DND-41 (cell line): ENCODE measurements around the gene TUFT1.

Experiments used
- ATAC-seq: fragments of 200-7000 bp; cut with Tn5 transposase; 3 replicates; pipeline ENCODE4 v1.9.1; 2021; ENCODE audit warnings: low read depth; ENCODE audit not compliant: insufficient read depth
- DNase-seq: peaks from one replicate; pipeline ENCODE4 v3.0.0-alpha.2; 2020
- H2AFZ ChIP-seq: 2 replicates; pipeline ENCODE4 v1.6.0; 2012; ENCODE audit warnings: low read depth, low read length
- H3K27ac ChIP-seq: 2 replicates; pipeline ENCODE4 v1.5.1; 2012; ENCODE audit warnings: low read length, inconsistent platforms
- H3K27me3 ChIP-seq: fragments of 200-600 bp; sonication (generic); 2 replicates; pipeline ENCODE4 v1.6.0; 2012; ENCODE audit warnings: low read length, mild to moderate bottlenecking, inconsistent platforms; ENCODE audit not compliant: insufficient read depth, poor library complexity
- H3K36me3 ChIP-seq: 2 replicates; pipeline ENCODE4 v1.5.1; 2012; ENCODE audit warnings: low read length, inconsistent platforms; ENCODE audit not compliant: insufficient read depth
- H3K4me1 ChIP-seq: 2 replicates; pipeline ENCODE4 v1.5.1; 2012; ENCODE audit warnings: mild to moderate bottlenecking, low read length; ENCODE audit not compliant: insufficient read depth
- H3K4me2 ChIP-seq: 2 replicates; pipeline ENCODE4 v1.6.0; 2012; ENCODE audit warnings: mild to moderate bottlenecking, moderate library complexity, low read length, inconsistent platforms; ENCODE audit not compliant: insufficient read depth
- H3K4me3 ChIP-seq, 2 experiments: fragments of 200-600 bp in 1 of 2; shearing (Covaris generic) in 1 of 2; 2 replicates each; pipeline ENCODE4 v1.5.1; 2012 to 2016; ENCODE audit warnings: inconsistent platforms in 2 of 2, low read length in 2 of 2, mild to moderate bottlenecking in 2 of 2, low read depth in 1 of 2, moderate library complexity in 1 of 2
- H3K79me2 ChIP-seq: 2 replicates; pipeline ENCODE4 v1.6.0; 2012; ENCODE audit warnings: low read length, inconsistent platforms; ENCODE audit not compliant: insufficient read depth
- H3K9ac ChIP-seq: 2 replicates; pipeline ENCODE4 v1.6.0; 2012; ENCODE audit warnings: low read depth, mild to moderate bottlenecking, inconsistent platforms, low read length, moderate library complexity
- H3K9me3 ChIP-seq: 2 replicates; pipeline ENCODE4 v1.5.1; 2012; ENCODE audit warnings: low read length, moderate library complexity, mild to moderate bottlenecking, inconsistent platforms; ENCODE audit not compliant: insufficient read depth, severe bottlenecking
- H4K20me1 ChIP-seq: 2 replicates; pipeline ENCODE4 v1.6.0; 2012; ENCODE audit warnings: low read length; ENCODE audit not compliant: insufficient read depth
- EZH2 ChIP-seq: IDR thresholded peaks from 3 replicates; pipeline ENCODE4 v1.6.1; 2012; ENCODE audit warnings: borderline replicate concordance, low read depth, mild to moderate bottlenecking, moderate library complexity, low read length, inconsistent platforms; ENCODE audit not compliant: severe bottlenecking
- TF ChIP-seq, protein P1 (sequence below): IDR thresholded peaks from 2 replicates; pipeline ENCODE4 v1.5.1; 2012; ENCODE audit warnings: borderline replicate concordance, low read length, moderate library complexity, mild to moderate bottlenecking; ENCODE audit not compliant: poor library complexity, severe bottlenecking; ENCODE audit errors: extremely low read depth

The TUFT1 gene

DNA sequence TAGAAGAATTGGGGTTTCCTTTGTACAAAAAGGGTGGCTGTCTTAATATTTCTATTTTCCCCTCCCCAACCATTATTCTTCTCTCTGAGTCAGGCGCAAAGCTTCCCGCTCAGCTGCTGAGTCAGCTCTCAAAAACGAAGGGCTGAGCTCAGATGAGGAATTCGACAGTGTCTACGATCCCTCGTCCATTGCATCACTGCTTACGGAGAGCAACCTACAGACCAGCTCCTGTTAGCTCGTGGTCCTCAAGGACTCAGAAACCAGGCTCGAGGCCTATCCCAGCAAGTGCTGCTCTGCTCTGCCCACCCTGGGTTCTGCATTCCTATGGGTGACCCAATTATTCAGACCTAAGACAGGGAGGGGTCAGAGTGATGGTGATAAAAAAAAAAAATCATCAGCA is 3.0 kb upstream of the TUFT1 start:
- Histone ChIP-seq H3K27ac (no peak overlapping the region), H3K79me2 (no peaks in the 10 kb centered on the region), H4K20me1 (no peaks in the 10 kb centered on the region), H3K27me3 (no peaks in the 10 kb centered on the region), H3K4me2 (no peak overlapping the region), H3K9ac (no peak overlapping the region), H3K9me3 (no peaks in the 10 kb centered on the region), H3K4me3 (no peak overlapping the region), H3K4me1 (no peaks in the 10 kb centered on the region), H3K36me3 (no peaks in the 10 kb centered on the region), H2AFZ (no peak overlapping the region)
- no peak for TF ChIP-seq EZH2
- TF ChIP-seq, protein P1, sequence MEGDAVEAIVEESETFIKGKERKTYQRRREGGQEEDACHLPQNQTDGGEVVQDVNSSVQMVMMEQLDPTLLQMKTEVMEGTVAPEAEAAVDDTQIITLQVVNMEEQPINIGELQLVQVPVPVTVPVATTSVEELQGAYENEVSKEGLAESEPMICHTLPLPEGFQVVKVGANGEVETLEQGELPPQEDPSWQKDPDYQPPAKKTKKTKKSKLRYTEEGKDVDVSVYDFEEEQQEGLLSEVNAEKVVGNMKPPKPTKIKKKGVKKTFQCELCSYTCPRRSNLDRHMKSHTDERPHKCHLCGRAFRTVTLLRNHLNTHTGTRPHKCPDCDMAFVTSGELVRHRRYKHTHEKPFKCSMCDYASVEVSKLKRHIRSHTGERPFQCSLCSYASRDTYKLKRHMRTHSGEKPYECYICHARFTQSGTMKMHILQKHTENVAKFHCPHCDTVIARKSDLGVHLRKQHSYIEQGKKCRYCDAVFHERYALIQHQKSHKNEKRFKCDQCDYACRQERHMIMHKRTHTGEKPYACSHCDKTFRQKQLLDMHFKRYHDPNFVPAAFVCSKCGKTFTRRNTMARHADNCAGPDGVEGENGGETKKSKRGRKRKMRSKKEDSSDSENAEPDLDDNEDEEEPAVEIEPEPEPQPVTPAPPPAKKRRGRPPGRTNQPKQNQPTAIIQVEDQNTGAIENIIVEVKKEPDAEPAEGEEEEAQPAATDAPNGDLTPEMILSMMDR: no peak
- DNase-seq: no peak
- ATAC-seq: no peak

DNA sequence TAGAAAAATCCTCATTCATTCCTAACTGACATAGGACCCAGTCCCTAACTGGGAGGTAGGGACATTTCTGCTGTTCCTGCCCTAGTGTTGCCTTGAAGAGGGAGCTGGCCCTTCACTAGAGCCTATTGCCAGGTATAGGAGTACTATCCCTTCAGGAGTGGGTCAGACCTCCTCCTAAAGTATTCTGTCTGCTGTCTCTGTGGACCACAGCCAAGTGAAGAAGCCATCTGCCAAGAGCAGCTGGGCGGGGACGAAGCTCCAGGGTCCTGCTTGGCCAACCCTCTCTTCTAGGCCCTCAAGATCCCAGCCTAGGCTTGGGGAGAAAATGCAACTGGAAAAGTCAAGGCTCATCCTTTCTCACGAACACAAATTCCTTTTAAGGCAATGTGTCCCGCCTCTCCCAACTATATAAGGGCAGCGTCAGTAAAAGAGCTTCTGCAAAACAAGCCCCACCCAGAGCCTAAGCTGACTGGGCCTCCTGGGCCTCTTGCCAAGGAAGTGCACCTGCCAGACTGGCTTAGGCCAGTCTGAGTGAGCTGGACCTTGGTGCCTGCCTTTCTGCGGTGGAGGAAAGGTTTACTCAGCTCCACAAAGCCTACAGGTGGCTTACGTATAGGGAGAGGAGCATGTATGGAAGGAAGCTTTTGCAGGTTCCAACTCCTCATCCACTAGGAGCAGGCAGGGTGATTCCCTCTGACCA is 638 bp upstream of the TUFT1 start:
- H3K27ac ChIP-seq: no peak overlapping the region
- H3K79me2 ChIP-seq: no peaks in the 10 kb centered on the region
- no peaks in the 10 kb centered on the region for H3K9me3 ChIP-seq
- no peak overlapping the region for H3K4me3 ChIP-seq
- H3K36me3 ChIP-seq: no peaks in the 10 kb centered on the region
- H3K4me2 ChIP-seq: no peak overlapping the region
- no peak overlapping the region for H3K9ac ChIP-seq
- DNase-seq: peak; percentile 10
- 0 out of 3 replicates have a peak, but pooled peaks have one; percentile 39 for ATAC-seq
- no peaks in the 10 kb centered on the region for H4K20me1 ChIP-seq
- H2AFZ ChIP-seq: no peak overlapping the region
- TF ChIP-seq EZH2: no peak
- TF ChIP-seq, protein P1: no peak
- H3K4me1 ChIP-seq: no peaks in the 10 kb centered on the region
- H3K27me3 ChIP-seq: no peaks in the 10 kb centered on the region

DNA sequence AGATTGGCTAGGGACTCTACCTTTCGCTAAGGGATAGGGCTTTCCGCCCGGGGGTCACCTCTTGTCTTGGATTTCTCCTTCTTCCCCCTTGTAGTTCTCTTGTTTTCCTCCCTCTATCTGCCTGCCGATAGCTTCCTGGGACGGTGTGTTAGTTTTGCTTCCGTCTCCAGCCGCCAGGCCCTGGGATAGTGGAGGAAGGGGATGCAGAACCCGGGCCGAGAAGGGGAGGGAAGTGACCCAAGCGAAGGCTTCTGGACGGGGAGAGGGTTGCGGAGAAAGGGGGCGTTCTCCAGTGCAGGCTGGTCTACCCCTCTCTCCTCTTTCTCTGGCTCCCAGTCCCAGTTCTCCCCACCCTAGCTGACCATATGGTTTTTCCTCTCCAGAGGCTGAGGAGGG is 871 bp downstream of the TUFT1 start:
- no peak overlapping the region for H3K4me2 ChIP-seq

More for the DNA sequence above, 871 bp downstream of the TUFT1 start:
- no peaks in the 10 kb centered on the region for H4K20me1 ChIP-seq
- no peak overlapping the region for H2AFZ ChIP-seq
- ATAC-seq (no peak), DNase-seq (no peak)
- H3K36me3 ChIP-seq: no peaks in the 10 kb centered on the region
- H3K27me3 ChIP-seq: no peaks in the 10 kb centered on the region
- no peak for TF ChIP-seq EZH2
- TF ChIP-seq, protein P1: no peak
- H3K9ac ChIP-seq: no peak overlapping the region
- no peaks in the 10 kb centered on the region for H3K79me2 ChIP-seq
- no peaks in the 10 kb centered on the region for H3K9me3 ChIP-seq
- no peak overlapping the region for H3K4me3 ChIP-seq
- no peaks in the 10 kb centered on the region for H3K4me1 ChIP-seq
- no peak overlapping the region for H3K27ac ChIP-seq
